H1 (cell line): ENCODE results near the gene RASAL2. TPM values are rescaled to one million over a fixed set of nuclear protein-coding genes. Genes with fewer than 3 reads are reported as not detected.

Source experiments
- CTCF ChIA-PET: fragments of 300-600 bp; sonication (Branson Sonifier 250); formaldehyde crosslinking; loops from one replicate; lab custom pipeline; 2021; ENCODE audit not compliant: partially characterized antibody; lab: Charles Lee
- POLR2A ChIA-PET: fragments of 300-600 bp; sonication (Branson Sonifier 250); formaldehyde crosslinking; loops from one replicate; lab custom pipeline; 2021; ENCODE audit warnings: inconsistent platforms; ENCODE audit not compliant: partially characterized antibody; lab: Charles Lee
- DNase-seq, 2 experiments: peaks; one replicate each; pipeline versions ENCODE4 v3.0.0 to v3.0.0-alpha.2; 2010 to 2022; ENCODE audit warnings: low spot score in 2 of 2, low read depth in 1 of 2, mixed read lengths in 1 of 2
- FAIRE-seq: peaks from 2 replicates; lab custom pipeline; 2011; peaks lifted over from hg19 to GRCh38; lab: Jason Lieb, UNC
- H2AFZ ChIP-seq: 2 replicates; pipeline ENCODE4 v1.8.1; 2012; ENCODE audit warnings: low read length, inconsistent platforms
- H2AK5ac ChIP-seq: 2 replicates; pipeline ENCODE4 v1.6.1; 2013; ENCODE audit warnings: low read depth, low read length
- H2BK120ac ChIP-seq: replicated peaks from 2 replicates; pipeline ENCODE3; 2013; ENCODE audit warnings: low read depth, low read length, inconsistent platforms
- H2BK12ac ChIP-seq: 2 replicates; pipeline ENCODE4 v1.6.1; 2013; ENCODE audit warnings: low read depth, low read length
- H2BK15ac ChIP-seq: 2 replicates; pipeline ENCODE4 v1.6.1; 2013; ENCODE audit warnings: low read length
- H2BK20ac ChIP-seq: 2 replicates; pipeline ENCODE4 v1.6.1; 2013; ENCODE audit warnings: low read length
- H2BK5ac ChIP-seq: 2 replicates; pipeline ENCODE4 v1.6.1; 2013; ENCODE audit warnings: low read depth, low read length
- H3K14ac ChIP-seq: 2 replicates; pipeline ENCODE4 v1.6.1; 2013; ENCODE audit warnings: inconsistent platforms; ENCODE audit not compliant: insufficient read length
- H3K18ac ChIP-seq: 2 replicates; pipeline ENCODE4 v1.6.1; 2013; ENCODE audit warnings: low read length; ENCODE audit errors: extremely low read depth
- H3K23ac ChIP-seq: 2 replicates; pipeline ENCODE4 v1.6.1; 2013; ENCODE audit warnings: inconsistent platforms; ENCODE audit not compliant: insufficient read length
- H3K23me2 ChIP-seq: 2 replicates; pipeline ENCODE4 v1.6.1; 2013; ENCODE audit warnings: low read depth, low read length
- H3K27ac ChIP-seq: 2 replicates; pipeline ENCODE4 v1.6.1; 2011; ENCODE audit warnings: low read depth, low read length, inconsistent platforms
- H3K27me3 ChIP-seq, 4 experiments: replicated peaks in 1 of 4; 1 replicate in 1 of 4; 2 replicates in 3 of 4; pipeline versions ENCODE4 v1.6.1 to v1.8.1; 2011 to 2013; ENCODE audit warnings: low read length in 3 of 4, mild to moderate bottlenecking in 3 of 4, inconsistent platforms in 2 of 4, mixed read lengths in 2 of 4, moderate library complexity in 1 of 4; ENCODE audit not compliant: control insufficient read depth in 3 of 4, insufficient read depth in 3 of 4; ENCODE audit errors: extremely low read depth in 1 of 4
- H3K36me3 ChIP-seq, 4 experiments: 2 replicates each; pipeline versions ENCODE4 v1.6.1 to v1.8.1; 2011 to 2013; ENCODE audit warnings: mild to moderate bottlenecking in 4 of 4, low read length in 3 of 4, moderate library complexity in 2 of 4, control low read depth in 1 of 4, inconsistent platforms in 1 of 4; ENCODE audit not compliant: insufficient read depth in 4 of 4, control insufficient read depth in 2 of 4
- H3K4ac ChIP-seq: replicated peaks from 2 replicates; pipeline ENCODE3; 2013; ENCODE audit warnings: low read length, low read depth, mixed read lengths, inconsistent platforms; ENCODE audit not compliant: insufficient read length
- H3K4me1 ChIP-seq, 4 experiments: replicated peaks in 1 of 4; 1 replicate in 1 of 4; 2 replicates in 3 of 4; pipeline versions ENCODE4 v1.6.1 to v1.8.1; 2011 to 2013; ENCODE audit warnings: low read length in 3 of 4, inconsistent platforms in 2 of 4, mixed read lengths in 1 of 4; ENCODE audit not compliant: insufficient read depth in 4 of 4, control insufficient read depth in 3 of 4
- H3K4me2 ChIP-seq, 2 experiments: 2 replicates each; pipeline versions ENCODE4 v1.6.1 to v1.8.1; 2011 to 2013; ENCODE audit warnings: low read depth in 2 of 2, low read length in 2 of 2, control low read depth in 1 of 2, inconsistent platforms in 1 of 2, mild to moderate bottlenecking in 1 of 2; ENCODE audit not compliant: insufficient read depth in 1 of 2
- H3K4me3 ChIP-seq, 4 experiments: fragments of 200-600, 300-600 bp in 1 of 4; sonication (generic), shearing (Covaris generic), sonication (Bioruptor Twin) in 1 of 4; 2 replicates each; pipeline versions ENCODE4 v1.5.1 to v1.8.1; 2011 to 2016; ENCODE audit warnings: low read length in 4 of 4, low read depth in 3 of 4, control low read depth in 2 of 4, inconsistent platforms in 2 of 4, mild to moderate bottlenecking in 2 of 4, mixed read lengths in 1 of 4, moderate library complexity in 1 of 4; ENCODE audit not compliant: insufficient read depth in 2 of 4; ENCODE audit errors: extremely low read depth in 1 of 4
- H3K56ac ChIP-seq: replicated peaks from 2 replicates; pipeline ENCODE3; 2013; ENCODE audit warnings: low read depth, mild to moderate bottlenecking, mixed read lengths, low read length, inconsistent platforms; ENCODE audit not compliant: insufficient read length
- H3K79me1 ChIP-seq: 2 replicates; pipeline ENCODE4 v1.6.1; 2013; ENCODE audit warnings: low read depth, low read length, control low read depth
- H3K79me2 ChIP-seq, 2 experiments: 2 replicates each; pipeline versions ENCODE4 v1.6.1 to v1.8.1; 2012 to 2013; ENCODE audit warnings: low read length in 2 of 2, mild to moderate bottlenecking in 2 of 2, inconsistent platforms in 1 of 2; ENCODE audit not compliant: insufficient read depth in 2 of 2, control insufficient read depth in 1 of 2
- H3K9ac ChIP-seq, 4 experiments: replicated peaks in 1 of 4; 1 replicate in 1 of 4; 2 replicates in 3 of 4; pipeline versions ENCODE4 v1.6.1 to v1.8.1; 2011 to 2013; ENCODE audit warnings: low read depth in 3 of 4, low read length in 3 of 4, control low read depth in 2 of 4, mild to moderate bottlenecking in 2 of 4, moderate library complexity in 2 of 4, inconsistent platforms in 1 of 4; ENCODE audit errors: extremely low read depth in 1 of 4
- H3K9me3 ChIP-seq, 2 experiments: 2 replicates each; pipeline versions ENCODE4 v1.6.1 to v1.8.1; 2012 to 2013; ENCODE audit warnings: mild to moderate bottlenecking in 2 of 2, moderate library complexity in 2 of 2, control low read depth in 1 of 2, inconsistent platforms in 1 of 2, low read depth in 1 of 2, low read length in 1 of 2, mixed read lengths in 1 of 2; ENCODE audit not compliant: insufficient read depth in 2 of 2
- H4K20me1 ChIP-seq, 2 experiments: replicated peaks in 1 of 2; 2 replicates each; pipeline versions ENCODE3 to v1.8.1; 2011 to 2013; ENCODE audit warnings: inconsistent platforms in 2 of 2, low read length in 2 of 2, mild to moderate bottlenecking in 1 of 2; ENCODE audit not compliant: insufficient read depth in 2 of 2, control insufficient read depth in 1 of 2
- H4K5ac ChIP-seq: 2 replicates; pipeline ENCODE4 v1.6.1; 2013; ENCODE audit warnings: low read length, low read depth, mixed read lengths, inconsistent platforms; ENCODE audit not compliant: insufficient read length
- H4K8ac ChIP-seq: 2 replicates; pipeline ENCODE4 v1.8.0; 2013; ENCODE audit warnings: mild to moderate bottlenecking, moderate library complexity, low read length, inconsistent platforms; ENCODE audit not compliant: insufficient read depth; ENCODE audit errors: extremely low read depth
- H4K91ac ChIP-seq: replicated peaks from 2 replicates; pipeline ENCODE3; 2013; ENCODE audit warnings: low read length, mixed read lengths, inconsistent platforms; ENCODE audit not compliant: insufficient read length
- EZH2 ChIP-seq: fragments of 200-600 bp; sonication (generic); IDR thresholded peaks from 2 replicates; pipeline ENCODE4 v1.7.1; 2012; ENCODE audit warnings: low read depth, mild to moderate bottlenecking, moderate library complexity, low read length, inconsistent platforms; ENCODE audit not compliant: severe bottlenecking
- KDM4A ChIP-seq: IDR thresholded peaks from one replicate; pipeline ENCODE4 v1.7.1; 2012; ENCODE audit warnings: low read depth, mild to moderate bottlenecking, moderate library complexity, low read length, inconsistent platforms; ENCODE audit not compliant: severe bottlenecking
- POLR2A ChIP-seq, 2 experiments: IDR thresholded peaks; 1 replicate in 1 of 2; 2 replicates in 1 of 2; pipeline ENCODE4 v1.6.1; 2011; ENCODE audit warnings: low read depth in 2 of 2, low read length in 2 of 2, mild to moderate bottlenecking in 2 of 2; ENCODE audit errors: control extremely low read depth in 1 of 2
- RAD21 ChIP-seq, 2 experiments: IDR thresholded peaks in 1 of 2; conservative IDR thresholded peaks in 1 of 2; 2 replicates each; pipeline ENCODE4 v1.6.1; 2011; ENCODE audit warnings: low read depth in 2 of 2, low read length in 2 of 2, improper control_type of control experiment in 1 of 2, inconsistent platforms in 1 of 2, mild to moderate bottlenecking in 1 of 2, moderate library complexity in 1 of 2
- SRF ChIP-seq: IDR thresholded peaks from 2 replicates; pipeline ENCODE4 v1.6.1; 2011; ENCODE audit warnings: mild to moderate bottlenecking, low read depth, low read length, moderate library complexity
- WGBS, 2 experiments: shearing (Covaris generic) in 1 of 2; methylation state at CpG; one replicate each; pipeline versions ENCODE4 v1.1.6 to v1.1.7; 2013 to 2015; ENCODE audit warnings: low lambda C conversion rate in 2 of 2, mixed read lengths in 2 of 2, inconsistent platforms in 1 of 2, low coverage in 1 of 2, missing lambda C conversion rate in 1 of 2; ENCODE audit not compliant: insufficient replicate concordance in 2 of 2, insufficient coverage in 1 of 2, insufficient read length in 1 of 2; ENCODE audit errors: extremely low coverage in 1 of 2, missing lambda C conversion rate in 1 of 2; 5-methylcytosine and 5-hydroxymethylcytosine counted together
- polyA plus RNA-seq, 7 experiments: library from polyadenylated mRNA; depleted of rRNA in 3 of 7; stranded (reverse) in 5 of 7; unstranded in 2 of 7; fragments of >200 nt in 5 of 7; fragments of 200-250 nt in 2 of 7; gene quantifications; 1 replicate in 5 of 7; 2 replicates in 1 of 7; 4 replicates in 1 of 7; pipeline versions ENCODE4 v1.2.1 to v1.2.3, GENCODE V29; 2011 to 2013; ENCODE audit warnings: missing spikeins in 2 of 7, mixed read lengths in 2 of 7
- total RNA-seq: library from RNA; stranded (reverse); fragmentation: NEBNext Ultra II Directional; extraction: Animal tissue kit (Norgen Biotek cat#: 25700); gene quantifications from 2 replicates; pipeline ENCODE4 v1.2.1, GENCODE V29; 2021
- TF ChIP-seq, protein P1 (sequence below): IDR thresholded peaks from 2 replicates; pipeline ENCODE4 v1.6.1; 2012; ENCODE audit warnings: inconsistent platforms

Gene RASAL2
- total and polyA plus RNA-seq, 2 of the 8 experiments (the other 6 are each of a cell fraction or from before 2014, with no cell fraction given) = 15.9 to 32.5 TPM

DNA sequence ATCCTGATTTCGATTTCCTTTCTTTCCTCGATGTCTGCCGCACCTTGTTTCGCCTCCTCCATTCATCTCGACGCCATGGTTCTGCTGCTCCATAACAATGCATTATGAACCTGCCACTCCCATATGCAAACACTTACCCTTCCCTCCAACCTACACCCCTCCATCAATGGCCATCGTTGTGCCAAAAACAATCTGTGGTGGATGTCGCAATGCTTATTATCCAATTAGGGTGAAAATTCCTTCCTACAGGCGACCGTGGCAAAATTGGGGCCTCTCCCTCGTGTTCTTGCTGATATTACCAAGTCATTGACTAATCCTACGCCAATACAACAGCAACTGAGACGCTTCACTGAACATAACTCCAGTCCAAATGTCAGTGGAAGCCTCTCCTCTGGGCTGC, 362.6 kb downstream of the RASAL2 start:
- Histone ChIP-seq H3K18ac (no peak overlapping the region), H2BK20ac (no peak overlapping the region), H3K9ac (no peak overlapping the region), H3K56ac (no peak overlapping the region), H2BK5ac (no peak overlapping the region), H3K79me1 (no peaks in the 10 kb centered on the region), H4K20me1 (no peaks in the 10 kb centered on the region), H2AFZ (no peak overlapping the region), H4K8ac (no peak overlapping the region), H3K23me2 (no peaks in the 10 kb centered on the region), H3K14ac (no peak overlapping the region), H3K4me1 (no peaks in the 10 kb centered on the region; a peak in 1 of 7 replicates), H3K27me3 (no peaks in the 10 kb centered on the region), H3K36me3 (peaks cover 0 to 22% (median 5%) of the 10 kb centered on the region in 4 experiments; a peak in 5 of 8 replicates), H3K4me3 (no peak overlapping the region), H3K23ac (no peak overlapping the region), H3K9me3 (no peaks in the 10 kb centered on the region), H4K5ac (no peak overlapping the region), H2BK15ac (no peak overlapping the region), H3K79me2 (no peaks in the 10 kb centered on the region), H2BK120ac (no peak overlapping the region), H4K91ac (no peak overlapping the region), H2BK12ac (no peak overlapping the region), H3K4ac (no peak overlapping the region), H3K4me2 (no peak overlapping the region), H3K27ac (no peak overlapping the region), H2AK5ac (no peak overlapping the region)
- WGBS, 2 experiments = 94% methylated on average over 13 of the region's 13 CpGs; no CpG with 5 or more reads in 1 of the 2 experiments
- TF ChIP-seq POLR2A (IDR thresholded peaks at IDR 0.05; ENCODE audit: control extremely low read depth in 1 of 2, low read depth in 2 of 2, low read length in 2 of 2) = no peak
- no peak for TF ChIP-seq KDM4A
- TF ChIP-seq SRF = no peak
- no peak for TF ChIP-seq RAD21 (IDR thresholded peaks at IDR 0.05 in 1 of 2, conservative IDR thresholded peaks at IDR 0.05 in 1 of 2; ENCODE audit: low read depth in 2 of 2, low read length in 2 of 2)
- TF ChIP-seq EZH2 = no peak
- TF ChIP-seq, protein P1, sequence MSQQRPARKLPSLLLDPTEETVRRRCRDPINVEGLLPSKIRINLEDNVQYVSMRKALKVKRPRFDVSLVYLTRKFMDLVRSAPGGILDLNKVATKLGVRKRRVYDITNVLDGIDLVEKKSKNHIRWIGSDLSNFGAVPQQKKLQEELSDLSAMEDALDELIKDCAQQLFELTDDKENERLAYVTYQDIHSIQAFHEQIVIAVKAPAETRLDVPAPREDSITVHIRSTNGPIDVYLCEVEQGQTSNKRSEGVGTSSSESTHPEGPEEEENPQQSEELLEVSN = no peak
- POLR2A ChIA-PET = no interaction called here
- CTCF ChIA-PET = no interaction called here
- FAIRE-seq = no peak
- DNase-seq = no peak
